Neural cell (in vitro differentiated cells): ENCODE data around the gene CAMK2D. TPM values are rescaled to one million over a fixed set of nuclear protein-coding genes. Genes with fewer than 3 reads are reported as not detected.

Experiments
- H2AFZ ChIP-seq: fragments of 200-600, 300-800 bp; sonication (generic), shearing (Covaris generic); 2 replicates; pipeline ENCODE4 v1.6.0; 2014; ENCODE audit warnings: low read depth, mild to moderate bottlenecking, antibody characterized with exemption, low read length, moderate library complexity
- H3F3A ChIP-seq: fragments of 200-600 bp; shearing (Covaris generic); 2 replicates; pipeline ENCODE4 v1.6.1; 2016; ENCODE audit warnings: mild to moderate bottlenecking, moderate library complexity, mixed read lengths, antibody characterized with exemption, low read length; ENCODE audit not compliant: insufficient read depth, poor library complexity, severe bottlenecking
- H3K27ac ChIP-seq: fragments of 200-600, 300-800 bp; sonication (generic), shearing (Covaris generic); 2 replicates; pipeline ENCODE4 v1.5.1; 2014; ENCODE audit warnings: mild to moderate bottlenecking, low read length, moderate library complexity
- H3K27me3 ChIP-seq: fragments of 300-800, 200-600 bp; sonication (generic), shearing (Covaris generic); 2 replicates; pipeline ENCODE4 v1.6.0; 2014; ENCODE audit warnings: mild to moderate bottlenecking, low read depth, low read length, moderate library complexity; ENCODE audit not compliant: insufficient read depth
- H3K36me3 ChIP-seq: fragments of 300-800, 200-600 bp; sonication (generic), shearing (Covaris generic); 2 replicates; pipeline ENCODE4 v1.5.1; 2014; ENCODE audit warnings: mild to moderate bottlenecking, antibody characterized with exemption, low read length, moderate library complexity; ENCODE audit not compliant: insufficient read depth
- H3K4me2 ChIP-seq: fragments of 300-800, 200-600 bp; sonication (generic), shearing (Covaris generic); 2 replicates; pipeline ENCODE4 v1.6.0; 2014; ENCODE audit warnings: mild to moderate bottlenecking, low read length
- H3K4me3 ChIP-seq: fragments of 300-800, 200-600 bp; sonication (generic), shearing (Covaris generic); 2 replicates; pipeline ENCODE4 v1.5.1; 2014; ENCODE audit warnings: mild to moderate bottlenecking, low read length, moderate library complexity
- H3K79me2 ChIP-seq: fragments of 200-600 bp; shearing (Covaris generic); replicated peaks from 2 replicates; pipeline ENCODE4 v1.6.0; 2014; ENCODE audit warnings: mild to moderate bottlenecking, low read length, moderate library complexity; ENCODE audit not compliant: insufficient read depth
- H3K9ac ChIP-seq: fragments of 300-800, 200-600 bp; sonication (generic), shearing (Covaris generic); 2 replicates; pipeline ENCODE4 v1.6.1; 2016; ENCODE audit warnings: mild to moderate bottlenecking, low read length, mixed read lengths
- H3K9me2 ChIP-seq: fragments of 200-600 bp; shearing (Covaris generic); 2 replicates; pipeline ENCODE4 v1.6.1; 2016; ENCODE audit warnings: mild to moderate bottlenecking, low read length, mixed read lengths; ENCODE audit not compliant: insufficient read depth
- H3K9me3 ChIP-seq: fragments of 200-600, 300-800 bp; sonication (generic), shearing (Covaris generic); 2 replicates; pipeline ENCODE4 v1.6.1; 2016; ENCODE audit warnings: mild to moderate bottlenecking, mixed run types, low read length, moderate library complexity, mixed read lengths
- H4K20me1 ChIP-seq: fragments of 200-600 bp; shearing (Covaris generic); 2 replicates; pipeline ENCODE4 v1.6.1; 2016; ENCODE audit warnings: mild to moderate bottlenecking, mixed run types; ENCODE audit not compliant: insufficient read depth
- EP300 ChIP-seq: fragments of 450-650 bp; conservative IDR thresholded peaks from 2 replicates; pipeline ENCODE4 v1.6.1; 2014; ENCODE audit warnings: antibody characterized with exemption, mild to moderate bottlenecking, moderate library complexity; ENCODE audit not compliant: poor library complexity, severe bottlenecking
- EZH2 ChIP-seq: fragments of 200-600, 300-800 bp; shearing (Covaris generic), sonication (generic); IDR thresholded peaks from 2 replicates; pipeline ENCODE4 v1.6.1; 2014; ENCODE audit warnings: antibody characterized with exemption, low read length, borderline replicate concordance, mild to moderate bottlenecking; ENCODE audit not compliant: insufficient read depth, poor library complexity, severe bottlenecking
- MXI1 ChIP-seq: fragments of 450-650 bp; conservative IDR thresholded peaks from 2 replicates; pipeline ENCODE4 v1.6.1; 2014; ENCODE audit warnings: antibody characterized with exemption, mild to moderate bottlenecking; ENCODE audit not compliant: poor library complexity, severe bottlenecking
- POLR2AphosphoS5 ChIP-seq: IDR thresholded peaks from 2 replicates; pipeline ENCODE4 v1.6.1; 2012
- RAD21 ChIP-seq: fragments of 450-650 bp; conservative IDR thresholded peaks from 2 replicates; pipeline ENCODE4 v1.6.1; 2014; ENCODE audit warnings: antibody characterized with exemption, mild to moderate bottlenecking, moderate library complexity
- SMC3 ChIP-seq: fragments of 450-650 bp; conservative IDR thresholded peaks from 2 replicates; pipeline ENCODE4 v1.6.1; 2014; ENCODE audit warnings: antibody characterized with exemption, mild to moderate bottlenecking, moderate library complexity; ENCODE audit not compliant: poor library complexity
- TAF1 ChIP-seq: IDR thresholded peaks from 2 replicates; pipeline ENCODE4 v1.6.1; 2012; ENCODE audit warnings: low read depth
- polyA plus RNA-seq: library from polyadenylated mRNA; depleted of rRNA; stranded (reverse); fragments of >200 nt; gene quantifications from 2 replicates; pipeline ENCODE4 v1.2.3, GENCODE V29; 2014
- TF ChIP-seq, protein P1 (sequence below): fragments of 450-650 bp; IDR thresholded peaks from 2 replicates; pipeline ENCODE4 v1.5.1; 2014; ENCODE audit warnings: antibody characterized with exemption, mild to moderate bottlenecking, moderate library complexity; ENCODE audit not compliant: poor library complexity, severe bottlenecking
- TF ChIP-seq, protein P2 (sequence below): IDR thresholded peaks from 2 replicates; pipeline ENCODE4 v1.6.1; 2012; ENCODE audit warnings: borderline replicate concordance

The CAMK2D gene
- polyA plus RNA-seq, 1 donor from 2014 or later: 27.1 TPM

DNA sequence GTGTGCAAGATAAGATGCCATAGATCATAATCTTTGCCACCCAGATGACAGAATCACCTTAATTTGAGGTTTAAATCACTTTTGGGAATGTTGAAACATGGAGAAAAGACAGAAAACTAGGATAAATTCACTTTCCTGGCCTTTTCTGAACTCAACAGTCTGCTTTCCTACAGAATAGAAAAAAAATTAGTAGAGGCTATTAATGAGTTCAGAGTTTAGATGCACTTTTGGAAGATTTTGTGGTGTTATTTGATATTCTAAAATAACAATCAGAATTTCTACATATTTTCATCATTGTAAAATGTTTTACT lies 195.9 kb downstream of the CAMK2D start:
- H3K9ac ChIP-seq: no peak overlapping the region
- H3K79me2 ChIP-seq: no peaks in the 10 kb centered on the region
- no peaks in the 10 kb centered on the region for H3K9me3 ChIP-seq
- no peak overlapping the region for H3K4me3 ChIP-seq
- TF ChIP-seq TAF1 (no peak), EP300 (no peak), SMC3 (no peak)
- no peaks in the 10 kb centered on the region for H3K9me2 ChIP-seq
- no peaks in the 10 kb centered on the region for H3F3A ChIP-seq
- no peaks in the 10 kb centered on the region for H4K20me1 ChIP-seq
- no peaks in the 10 kb centered on the region for H3K27me3 ChIP-seq
- H2AFZ ChIP-seq: no peak overlapping the region
- H3K36me3 ChIP-seq: no peaks in the 10 kb centered on the region
- no peak overlapping the region for H3K27ac ChIP-seq
- no peak overlapping the region for H3K4me2 ChIP-seq

DNA sequence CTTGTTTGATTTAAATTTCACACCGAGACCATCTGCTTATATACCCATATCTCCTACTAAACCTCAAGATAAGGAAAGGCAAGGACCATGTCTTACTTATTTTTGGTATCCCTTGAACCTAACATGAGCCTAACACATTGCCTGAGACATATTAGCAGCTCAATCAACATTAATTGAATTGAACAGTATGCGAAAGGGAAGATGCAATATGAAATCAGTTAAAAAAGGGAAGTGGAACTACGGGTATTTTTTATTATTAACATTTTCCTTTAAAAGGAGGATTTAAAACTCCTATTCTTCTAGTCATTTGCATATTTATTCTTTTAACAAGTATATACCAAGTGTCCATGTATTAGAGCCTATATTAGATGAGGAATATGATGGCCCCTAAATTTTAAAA lies 197.0 kb downstream of the CAMK2D start:
- H3K9me3 ChIP-seq: no peaks in the 10 kb centered on the region
- H2AFZ ChIP-seq: no peak overlapping the region
- H3K27me3 ChIP-seq: no peaks in the 10 kb centered on the region
- no peak overlapping the region for H3K4me3 ChIP-seq
- TF ChIP-seq POLR2AphosphoS5 (no peak), EZH2 (no peak), EP300 (no peak), TAF1 (no peak), RAD21 (no peak), MXI1 (no peak), SMC3 (no peak)
- TF ChIP-seq, protein P1, sequence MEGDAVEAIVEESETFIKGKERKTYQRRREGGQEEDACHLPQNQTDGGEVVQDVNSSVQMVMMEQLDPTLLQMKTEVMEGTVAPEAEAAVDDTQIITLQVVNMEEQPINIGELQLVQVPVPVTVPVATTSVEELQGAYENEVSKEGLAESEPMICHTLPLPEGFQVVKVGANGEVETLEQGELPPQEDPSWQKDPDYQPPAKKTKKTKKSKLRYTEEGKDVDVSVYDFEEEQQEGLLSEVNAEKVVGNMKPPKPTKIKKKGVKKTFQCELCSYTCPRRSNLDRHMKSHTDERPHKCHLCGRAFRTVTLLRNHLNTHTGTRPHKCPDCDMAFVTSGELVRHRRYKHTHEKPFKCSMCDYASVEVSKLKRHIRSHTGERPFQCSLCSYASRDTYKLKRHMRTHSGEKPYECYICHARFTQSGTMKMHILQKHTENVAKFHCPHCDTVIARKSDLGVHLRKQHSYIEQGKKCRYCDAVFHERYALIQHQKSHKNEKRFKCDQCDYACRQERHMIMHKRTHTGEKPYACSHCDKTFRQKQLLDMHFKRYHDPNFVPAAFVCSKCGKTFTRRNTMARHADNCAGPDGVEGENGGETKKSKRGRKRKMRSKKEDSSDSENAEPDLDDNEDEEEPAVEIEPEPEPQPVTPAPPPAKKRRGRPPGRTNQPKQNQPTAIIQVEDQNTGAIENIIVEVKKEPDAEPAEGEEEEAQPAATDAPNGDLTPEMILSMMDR: no peak
- TF ChIP-seq, protein P2, sequence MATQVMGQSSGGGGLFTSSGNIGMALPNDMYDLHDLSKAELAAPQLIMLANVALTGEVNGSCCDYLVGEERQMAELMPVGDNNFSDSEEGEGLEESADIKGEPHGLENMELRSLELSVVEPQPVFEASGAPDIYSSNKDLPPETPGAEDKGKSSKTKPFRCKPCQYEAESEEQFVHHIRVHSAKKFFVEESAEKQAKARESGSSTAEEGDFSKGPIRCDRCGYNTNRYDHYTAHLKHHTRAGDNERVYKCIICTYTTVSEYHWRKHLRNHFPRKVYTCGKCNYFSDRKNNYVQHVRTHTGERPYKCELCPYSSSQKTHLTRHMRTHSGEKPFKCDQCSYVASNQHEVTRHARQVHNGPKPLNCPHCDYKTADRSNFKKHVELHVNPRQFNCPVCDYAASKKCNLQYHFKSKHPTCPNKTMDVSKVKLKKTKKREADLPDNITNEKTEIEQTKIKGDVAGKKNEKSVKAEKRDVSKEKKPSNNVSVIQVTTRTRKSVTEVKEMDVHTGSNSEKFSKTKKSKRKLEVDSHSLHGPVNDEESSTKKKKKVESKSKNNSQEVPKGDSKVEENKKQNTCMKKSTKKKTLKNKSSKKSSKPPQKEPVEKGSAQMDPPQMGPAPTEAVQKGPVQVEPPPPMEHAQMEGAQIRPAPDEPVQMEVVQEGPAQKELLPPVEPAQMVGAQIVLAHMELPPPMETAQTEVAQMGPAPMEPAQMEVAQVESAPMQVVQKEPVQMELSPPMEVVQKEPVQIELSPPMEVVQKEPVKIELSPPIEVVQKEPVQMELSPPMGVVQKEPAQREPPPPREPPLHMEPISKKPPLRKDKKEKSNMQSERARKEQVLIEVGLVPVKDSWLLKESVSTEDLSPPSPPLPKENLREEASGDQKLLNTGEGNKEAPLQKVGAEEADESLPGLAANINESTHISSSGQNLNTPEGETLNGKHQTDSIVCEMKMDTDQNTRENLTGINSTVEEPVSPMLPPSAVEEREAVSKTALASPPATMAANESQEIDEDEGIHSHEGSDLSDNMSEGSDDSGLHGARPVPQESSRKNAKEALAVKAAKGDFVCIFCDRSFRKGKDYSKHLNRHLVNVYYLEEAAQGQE: no peak
- H3K9me2 ChIP-seq: no peaks in the 10 kb centered on the region
- H4K20me1 ChIP-seq: no peaks in the 10 kb centered on the region
- H3F3A ChIP-seq: no peaks in the 10 kb centered on the region
- no peak overlapping the region for H3K4me2 ChIP-seq
- H3K36me3 ChIP-seq: no peaks in the 10 kb centered on the region
- H3K79me2 ChIP-seq: no peaks in the 10 kb centered on the region
- no peak overlapping the region for H3K27ac ChIP-seq
- H3K9ac ChIP-seq: no peak overlapping the region
